HepG2 (cell line): ENCODE measurements around the gene CASKIN1. TPM values are rescaled to one million over a fixed set of nuclear protein-coding genes. Genes with fewer than 3 reads are reported as not detected.

Experiments
- AKAP8 ChIP-seq: sonication (generic); formaldehyde crosslinking; IDR thresholded peaks from 2 replicates; pipeline ENCODE4 v1.5.1; 2020; ENCODE audit warnings: mild to moderate bottlenecking, missing genetic modification reagents
- AKNA ChIP-seq: sonication (generic); formaldehyde crosslinking; IDR thresholded peaks from 2 replicates; pipeline ENCODE4 v1.4.0; 2020; ENCODE audit warnings: missing genetic modification reagents, borderline replicate concordance
- ARNTL ChIP-seq: sonication (generic); formaldehyde crosslinking; IDR thresholded peaks from 2 replicates; pipeline ENCODE4 v1.4.0; 2020; ENCODE audit warnings: mild to moderate bottlenecking, missing genetic modification reagents
- ELK4 ChIP-seq: sonication (generic); formaldehyde crosslinking; IDR thresholded peaks from 2 replicates; pipeline ENCODE4 v1.9.0; 2021; ENCODE audit warnings: missing genetic modification reagents, borderline replicate concordance
- ETS1 ChIP-seq: sonication (generic); formaldehyde crosslinking; IDR thresholded peaks from 2 replicates; pipeline ENCODE4 v1.4.0; 2020; ENCODE audit warnings: missing genetic modification reagents
- GTF2F1 ChIP-seq: fragments of 150-350 bp; IDR thresholded peaks from 2 replicates; pipeline ENCODE4 v1.6.1; 2014; ENCODE audit warnings: low read length
- PRMT3 ChIP-seq: sonication (generic); formaldehyde crosslinking; IDR thresholded peaks from 2 replicates; pipeline ENCODE4 v1.8.1; 2022; ENCODE audit warnings: low read depth, mild to moderate bottlenecking, moderate library complexity, missing genetic modification reagents, borderline replicate concordance
- RAD51 ChIP-seq: fragments of 450-650 bp; IDR thresholded peaks from 2 replicates; pipeline ENCODE4 v1.6.1; 2016; ENCODE audit warnings: borderline replicate concordance
- THAP8 ChIP-seq: sonication (generic); formaldehyde crosslinking; IDR thresholded peaks from 2 replicates; pipeline ENCODE4 v1.5.1; 2020; ENCODE audit warnings: missing genetic modification reagents, mild to moderate bottlenecking, borderline replicate concordance
- ZBTB10 ChIP-seq: sonication (generic); formaldehyde crosslinking; IDR thresholded peaks from 2 replicates; pipeline ENCODE4 v1.4.0; 2020; ENCODE audit warnings: missing genetic modification reagents, borderline replicate concordance
- ZMYM4 ChIP-seq: sonication (generic); formaldehyde crosslinking; IDR thresholded peaks from 2 replicates; pipeline ENCODE4 v1.8.1; 2023; ENCODE audit warnings: mild to moderate bottlenecking, missing genetic modification reagents
- ZNF230 ChIP-seq: sonication (generic); formaldehyde crosslinking; IDR thresholded peaks from 2 replicates; pipeline ENCODE4 v1.4.0; 2020; ENCODE audit warnings: mild to moderate bottlenecking, missing genetic modification reagents
- ZNF503 ChIP-seq: sonication (generic); formaldehyde crosslinking; IDR thresholded peaks from 2 replicates; pipeline ENCODE4 v1.4.0; 2020; ENCODE audit warnings: missing genetic modification reagents
- ZNF510 ChIP-seq: sonication (generic); formaldehyde crosslinking; IDR thresholded peaks from 2 replicates; pipeline ENCODE4 v1.4.0; 2020; ENCODE audit warnings: low read depth, mild to moderate bottlenecking, missing genetic modification reagents
- ZNF572 ChIP-seq: sonication (generic); formaldehyde crosslinking; IDR thresholded peaks from 2 replicates; pipeline ENCODE4 v1.5.1; 2020; ENCODE audit warnings: mild to moderate bottlenecking, missing genetic modification reagents
- polyA plus RNA-seq, 8 experiments: library from polyadenylated mRNA; depleted of rRNA in 3 of 8; stranded (reverse) in 7 of 8; unstranded in 1 of 8; fragments of >200 nt; fragmentation: Illumina TruSeq in 4 of 8; extraction: Trizol in 4 of 8; gene quantifications; 2 replicates each; pipeline versions ENCODE4 v1.2.1 to v1.2.3, GENCODE V29; 2011 to 2016; ENCODE audit warnings: low read depth in 4 of 8, missing spikeins in 1 of 8, mixed read lengths in 1 of 8; ENCODE audit not compliant: insufficient read depth in 1 of 8
- total RNA-seq, 5 experiments: library from RNA; depleted of rRNA; stranded (reverse); fragments of >200 nt; fragmentation: Illumina TruSeq; extraction: Trizol; gene quantifications; 2 replicates each; pipeline ENCODE4 v1.2.3, GENCODE V29; 2016; ENCODE audit warnings: low read depth in 1 of 5

Gene CASKIN1
- total and polyA plus RNA-seq, 2 of the 13 experiments (the other 11 are each of a cell fraction or from before 2014, with no cell fraction given), result 1.2 to 2.2 TPM

- TF ChIP-seq ZMYM4 (CRISPR knock-in tag) (0 out of 2 replicates have a peak, but pooled peaks have one; percentile 31), ETS1 (CRISPR knock-in tag) (no peak), THAP8 (CRISPR knock-in tag) (no peak; the same call in 1 of the 2 replicates), ARNTL (CRISPR knock-in tag) (0 out of 2 replicates have a peak, but pooled peaks have one; percentile 31), ZNF503 (CRISPR knock-in tag) (no peak), PRMT3 (CRISPR knock-in tag) (no peak), ZNF572 (CRISPR knock-in tag) (no peak), GTF2F1 (no peak), ZBTB10 (CRISPR knock-in tag) (no peak), ZNF510 (CRISPR knock-in tag) (0 out of 2 replicates have a peak, but pooled peaks have one; percentile 2), ZNF230 (no peak; the same call in 1 of the 2 replicates), RAD51 (no peak), AKAP8 (CRISPR knock-in tag) (peak; percentile 97), ELK4 (no peak), AKNA (CRISPR knock-in tag) (no peak)
Observed at GRCh38 chr16:2152695-2153506, 43.5 kb downstream of the CASKIN1 start (continued).
